ENCODE results near the gene KCNJ1.

The KCNJ1 gene

GRCh38 chr11:128846985-128847384 is 20.1 kb downstream of the KCNJ1 start:
- DNase-seq: no peak

DNA sequence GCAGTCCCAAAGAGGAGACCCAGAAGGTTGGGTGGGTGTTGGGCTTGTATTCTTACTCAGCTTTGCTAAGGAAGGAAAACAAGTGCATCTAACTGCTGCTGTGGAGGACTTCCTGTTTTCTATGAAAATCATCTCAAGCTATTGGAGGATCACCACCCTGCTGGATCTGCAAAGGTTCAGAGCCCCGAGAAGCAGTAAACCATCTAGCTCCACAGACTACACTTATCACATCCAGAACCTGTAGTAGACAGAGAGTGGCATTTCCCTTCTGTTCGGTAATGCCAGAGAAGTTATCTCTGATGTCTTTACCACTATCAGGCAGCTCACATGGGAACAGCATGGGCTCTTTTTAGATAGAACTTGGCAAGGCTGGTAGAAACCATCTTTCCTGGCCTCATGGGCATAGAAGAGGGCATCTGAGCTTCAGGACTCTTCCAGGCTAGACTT is 21.7 kb downstream of the KCNJ1 start:
- DNase-seq: no peak

DNA sequence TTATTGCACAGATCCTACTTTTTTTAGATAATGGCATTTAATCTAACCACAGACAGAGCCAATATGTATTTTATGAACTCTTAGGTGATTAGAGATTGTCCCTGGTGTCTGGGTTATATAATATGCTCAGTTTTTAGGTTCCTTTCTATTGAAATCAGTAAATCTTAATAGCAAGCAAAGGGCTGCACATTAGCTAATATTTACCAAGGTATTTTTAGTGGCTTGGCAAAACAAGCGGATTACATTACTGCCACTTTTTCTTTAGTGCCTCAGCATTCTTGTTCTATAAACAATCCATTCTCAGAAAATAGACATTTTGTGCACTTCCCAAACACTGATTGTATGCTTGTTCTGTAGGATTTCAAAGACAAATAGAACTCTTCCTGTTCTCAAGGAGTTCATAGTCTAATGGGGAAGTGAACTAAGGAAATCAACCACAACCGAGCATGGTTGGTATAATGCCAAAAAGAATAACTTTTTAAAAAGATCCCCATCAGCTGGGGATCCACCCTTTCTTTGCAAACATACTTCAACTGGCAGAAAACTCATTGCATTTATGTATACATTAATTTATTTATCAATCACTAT is 23.8 kb downstream of the KCNJ1 start:
- no peak for DNase-seq

DNA sequence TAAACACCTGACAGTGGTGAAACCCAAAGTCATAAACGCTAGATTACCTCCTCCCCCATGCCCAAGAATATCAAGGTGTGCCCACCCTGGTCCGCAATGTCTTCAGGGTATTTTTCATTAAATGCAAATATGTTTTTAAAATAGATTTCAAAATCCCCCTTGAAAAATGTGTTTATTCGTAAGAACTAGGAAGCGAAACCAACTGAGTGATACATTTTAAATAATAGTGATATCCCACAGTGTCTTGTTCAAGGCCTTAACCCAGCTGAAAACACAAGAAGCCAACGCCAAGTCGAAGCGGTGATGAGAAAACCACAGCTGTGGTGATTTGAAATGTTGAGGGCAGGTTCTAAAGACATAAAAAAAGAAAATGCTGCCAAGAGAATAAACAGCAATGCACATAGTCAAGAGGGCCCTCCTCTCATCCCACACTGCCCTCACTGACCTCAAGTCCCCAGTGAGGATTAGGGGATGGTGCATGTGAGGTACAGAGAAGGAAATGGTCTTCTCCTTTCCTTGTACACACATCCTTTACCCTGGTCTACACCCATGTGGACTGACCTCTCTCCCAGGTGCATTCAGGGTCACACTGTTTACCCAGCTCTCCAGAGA is 25.5 kb downstream of the KCNJ1 start:
- DNase-seq: no peak

- no peak for DNase-seq
Measured at GRCh38 chr11:128840783-128841182, 26.3 kb downstream of the KCNJ1 start.

DNA sequence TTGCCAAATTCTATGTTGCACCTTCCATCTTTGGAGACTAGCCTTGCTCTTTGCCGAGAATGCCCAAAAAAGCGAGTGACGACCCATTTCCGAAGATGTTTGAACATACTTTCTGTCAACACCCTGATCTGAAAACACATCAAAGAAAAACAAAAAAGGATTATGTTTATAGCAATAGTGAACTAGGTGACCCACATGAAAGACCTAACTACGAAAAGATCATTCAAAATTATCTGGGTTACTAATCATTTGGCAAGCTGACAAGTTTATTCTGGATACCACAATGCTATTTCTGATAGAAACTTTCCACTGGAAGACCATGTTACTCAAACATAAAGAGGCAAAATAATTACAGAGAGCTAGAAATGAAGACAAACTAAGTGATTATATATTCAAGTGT is 27.0 kb downstream of the KCNJ1 start:
- no peak for DNase-seq

DNA sequence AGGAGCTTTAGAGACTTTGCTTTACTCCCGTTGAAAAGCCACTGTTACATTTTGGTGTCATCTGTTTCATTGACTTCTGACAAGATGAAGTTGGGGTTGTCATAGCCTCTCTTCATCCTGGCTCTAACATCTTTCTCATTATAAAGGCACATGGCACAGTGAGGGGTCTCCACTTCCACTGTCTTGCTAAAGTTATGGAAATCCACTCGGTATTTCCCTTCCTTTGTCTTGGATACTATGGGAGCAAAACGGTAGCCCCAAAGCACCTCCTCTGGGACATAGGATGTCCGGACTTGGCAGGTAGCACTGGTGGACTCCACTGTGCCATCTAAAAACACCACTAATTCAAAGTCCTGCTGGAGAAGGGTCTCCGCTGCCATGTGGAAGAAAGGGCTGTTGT is 28.0 kb downstream of the KCNJ1 start:
- DNase-seq: no peak

- DNase-seq: no peak
Measured at GRCh38 chr11:128837627-128838026, 29.5 kb downstream of the KCNJ1 start.

- no peak for DNase-seq
Measured at GRCh38 chr11:128835741-128836430, 31.2 kb downstream of the KCNJ1 start.

DNA sequence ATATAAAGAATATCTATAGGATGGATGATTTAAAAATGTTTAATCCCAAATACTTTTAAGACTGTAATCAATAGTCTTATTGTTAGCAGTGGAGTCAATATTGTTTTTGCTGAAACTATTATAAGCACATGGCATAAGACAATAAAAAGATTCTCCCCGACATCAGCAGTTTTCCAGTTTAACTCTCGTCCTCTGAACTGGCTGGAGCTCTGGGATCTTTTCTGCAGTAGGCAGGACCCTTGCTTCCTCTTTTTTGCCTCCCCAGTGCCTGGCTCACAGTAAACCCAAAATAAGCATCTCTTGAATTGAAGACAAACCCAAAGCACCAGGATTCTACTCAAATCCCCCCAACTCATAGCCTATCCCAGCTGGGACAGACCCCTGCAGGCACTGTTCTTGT is 32.9 kb downstream of the KCNJ1 start:
- DNase-seq: no peak

GRCh38 chr11:128832121-128832497 is 35.0 kb downstream of the KCNJ1 start:
- no peak for DNase-seq

DNA sequence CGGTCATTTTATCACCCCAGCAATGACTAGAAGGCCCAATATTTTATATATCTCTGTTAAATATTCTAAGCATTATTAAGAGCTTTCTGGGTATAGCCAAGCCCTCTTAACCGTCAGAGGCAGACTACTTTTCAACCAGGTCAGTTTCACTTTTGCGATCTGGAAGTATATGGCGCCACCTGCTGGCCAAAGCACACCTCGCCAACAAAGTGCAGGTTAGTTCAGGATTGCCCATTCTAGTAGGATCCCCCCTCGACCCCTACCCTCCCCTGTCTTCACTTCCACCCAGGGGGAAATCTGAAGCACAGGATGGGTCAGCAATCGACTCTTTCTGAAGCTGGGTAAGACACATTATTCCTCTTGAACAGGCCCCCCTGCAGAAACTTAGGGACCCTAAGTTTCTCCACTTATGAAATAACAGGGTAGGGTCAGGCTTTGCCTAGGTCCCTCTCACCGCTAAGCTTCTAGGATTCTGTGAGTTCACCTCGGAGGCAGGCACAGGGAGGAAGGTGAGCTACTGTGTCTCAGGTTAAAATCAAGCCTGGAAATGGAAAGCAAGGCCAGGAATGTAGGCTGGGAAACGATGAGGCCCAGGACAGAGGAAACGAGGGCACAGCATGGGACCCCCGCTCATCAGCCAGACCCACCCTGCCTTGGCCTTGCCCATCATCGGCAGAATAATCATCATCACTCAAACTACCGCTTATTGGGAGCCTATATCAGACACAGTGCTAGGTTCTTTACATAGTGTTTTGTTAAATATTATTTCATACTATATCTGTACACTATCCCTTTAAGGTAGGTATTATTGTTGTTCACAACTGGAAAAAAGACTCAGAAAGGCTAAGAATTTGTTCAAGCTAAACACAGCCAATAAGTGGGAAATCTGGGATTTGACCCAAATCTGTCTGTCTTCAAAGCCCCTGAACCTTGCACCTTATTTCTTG is 35.6 kb downstream of the KCNJ1 start:
- DNase-seq: peak; percentile 58 to 68

GRCh38 chr11:128830290-128831173 is 36.6 kb downstream of the KCNJ1 start:
- no peak for DNase-seq

GRCh38 chr11:128828350-128828749 is 38.7 kb downstream of the KCNJ1 start:
- peak in 1 of 2 experiments; percentile 13 for DNase-seq

DNA sequence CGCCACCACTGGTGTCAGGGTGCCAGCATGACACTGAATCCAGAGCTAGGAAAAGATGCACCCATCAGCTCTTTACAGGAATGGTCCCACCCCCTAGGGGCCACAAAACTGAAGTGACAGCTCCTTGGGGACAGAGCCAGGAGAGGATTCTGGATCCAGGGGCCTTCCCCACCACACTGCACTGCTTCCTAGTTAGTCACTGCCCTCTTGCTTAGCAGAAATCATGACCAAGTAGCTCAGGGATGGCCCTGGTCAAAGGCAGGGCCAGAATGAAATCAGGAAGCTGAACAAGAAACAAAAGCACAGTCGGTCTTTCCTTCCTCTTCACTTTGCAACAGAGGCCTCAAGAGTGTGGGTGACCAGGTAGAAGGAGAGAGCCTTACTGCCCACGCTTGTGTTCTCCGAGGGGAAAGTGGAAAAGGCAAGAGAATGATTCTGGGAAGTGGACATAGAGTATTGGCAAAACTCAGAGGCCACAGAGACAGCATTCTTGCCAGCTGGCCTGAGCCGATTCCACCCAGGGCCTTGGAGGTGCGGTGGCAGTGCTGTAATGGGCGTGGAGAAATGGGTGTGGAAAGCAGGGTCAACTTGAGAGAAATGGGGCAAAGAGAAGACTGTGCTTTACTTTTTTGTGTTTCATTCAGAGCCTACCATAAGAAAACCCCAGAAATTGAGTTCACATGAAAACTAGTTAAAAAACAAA is 39.8 kb downstream of the KCNJ1 start:
- DNase-seq: no peak

DNA sequence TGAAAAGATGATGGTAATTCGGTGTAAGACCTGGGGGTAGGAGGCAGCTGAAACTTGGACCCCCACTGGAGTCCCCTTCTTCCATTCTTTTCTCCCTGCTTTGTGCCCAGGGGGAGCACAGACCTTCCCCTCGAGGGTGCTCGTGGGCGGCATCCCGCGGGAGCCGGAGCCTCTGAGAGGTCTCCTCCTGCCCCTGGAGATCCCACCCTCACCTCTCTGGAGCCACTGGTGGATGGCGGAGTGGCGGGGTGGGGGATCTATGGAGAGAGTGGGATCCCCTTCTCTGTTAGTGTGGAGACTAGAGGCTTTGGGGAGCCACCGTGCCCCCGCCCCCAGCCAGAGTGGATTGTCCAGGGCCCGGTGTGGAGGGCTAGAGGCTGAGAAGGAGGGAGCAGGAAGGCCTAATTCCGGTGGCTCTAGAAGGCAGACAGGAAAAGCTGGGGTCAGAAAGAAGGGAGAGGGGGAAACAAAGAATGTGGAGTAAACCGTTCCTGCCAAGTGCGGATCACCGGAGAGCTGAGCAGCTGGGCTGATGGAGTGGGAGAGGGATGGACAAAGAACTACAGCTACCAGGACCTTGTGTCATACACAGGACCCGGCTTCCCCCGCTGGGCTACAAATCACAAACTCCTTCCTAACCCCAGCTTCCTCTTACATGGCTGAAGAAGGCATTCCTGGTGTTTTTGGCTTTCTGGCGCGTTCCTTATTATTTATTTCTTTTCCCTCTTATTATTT is 41.9 kb downstream of the KCNJ1 start:
- DNase-seq: no peak

DNA sequence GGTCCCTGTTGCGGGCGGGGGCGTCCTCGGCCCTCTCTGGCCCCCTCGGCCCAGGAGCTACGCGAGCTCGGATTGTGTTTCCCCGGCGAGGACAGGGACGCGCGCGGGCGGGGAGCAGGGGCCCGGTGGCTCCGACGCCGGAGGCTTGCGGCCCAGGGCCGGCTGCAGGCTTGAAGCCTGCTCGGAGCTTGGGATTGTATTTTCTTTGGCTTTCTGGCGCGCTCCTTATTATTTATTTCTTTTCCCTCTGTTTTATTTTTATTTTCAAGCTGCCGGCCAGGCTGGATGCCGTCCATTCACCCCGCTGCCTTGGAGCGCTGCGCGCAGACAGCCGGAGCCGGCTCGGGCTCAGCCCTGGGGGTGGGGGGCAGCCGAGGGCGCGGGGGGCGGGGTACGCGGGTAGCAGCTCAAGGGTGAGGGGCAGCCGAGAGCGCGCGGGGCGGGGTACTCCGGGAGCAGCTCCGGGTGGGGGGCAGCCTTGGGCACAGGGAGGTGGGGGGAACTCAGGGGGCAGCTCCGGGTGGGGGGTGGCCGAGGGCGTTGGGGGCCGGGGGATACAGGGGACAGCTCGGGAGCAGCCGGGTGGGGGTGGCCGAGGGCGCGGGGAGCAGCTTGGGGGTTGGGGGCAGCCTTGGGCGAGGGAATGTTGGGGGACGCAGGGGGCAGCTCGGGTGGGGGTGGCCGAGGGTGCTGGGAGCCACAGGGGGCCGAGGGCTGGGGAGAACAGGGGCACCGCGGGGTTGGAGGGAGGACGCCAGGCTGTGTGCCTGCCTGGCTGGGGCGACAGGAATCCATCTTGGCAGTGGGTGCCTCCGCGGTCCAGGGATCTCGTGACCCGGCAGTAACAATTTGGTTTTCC is 42.7 kb downstream of the KCNJ1 start:
- no peak for DNase-seq

DNA sequence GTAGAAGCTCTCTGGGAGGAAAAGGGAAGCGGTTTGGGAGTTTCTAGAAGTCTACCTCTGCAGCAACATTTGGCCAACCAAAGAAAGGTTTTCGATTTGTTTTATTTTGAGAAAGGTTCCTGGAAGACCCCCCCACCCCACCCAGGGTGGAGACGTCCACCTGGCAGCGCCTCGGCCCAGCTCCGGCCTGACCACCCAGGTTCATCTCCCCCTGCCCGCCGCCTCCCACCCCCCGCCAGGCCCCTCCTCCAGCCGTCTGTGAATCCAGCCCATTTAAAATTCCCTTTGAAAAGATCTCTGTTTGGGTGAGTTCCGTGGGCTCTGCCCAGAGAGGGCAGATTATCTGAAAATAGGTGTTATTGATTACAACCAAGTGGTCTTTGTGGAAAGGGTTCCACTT is 43.3 kb downstream of the KCNJ1 start:
- DNase-seq: no peak

- no peak for DNase-seq
Measured at GRCh38 chr11:128822130-128822529, 45.0 kb downstream of the KCNJ1 start.

- no peak for DNase-seq
Measured at GRCh38 chr11:128821556-128821955, 45.5 kb downstream of the KCNJ1 start.
